HG03565 (cell line): ENCODE data around the gene PHLDB2.

ENCODE experiments used
- ATAC-seq: cut with Tn5 transposase; IDR thresholded peaks from one replicate; pipeline ENCODE4 v1.9.1; 2021; ENCODE audit warnings: mild to moderate bottlenecking, moderate library complexity; ENCODE audit not compliant: unreplicated experiment

Gene PHLDB2

DNA sequence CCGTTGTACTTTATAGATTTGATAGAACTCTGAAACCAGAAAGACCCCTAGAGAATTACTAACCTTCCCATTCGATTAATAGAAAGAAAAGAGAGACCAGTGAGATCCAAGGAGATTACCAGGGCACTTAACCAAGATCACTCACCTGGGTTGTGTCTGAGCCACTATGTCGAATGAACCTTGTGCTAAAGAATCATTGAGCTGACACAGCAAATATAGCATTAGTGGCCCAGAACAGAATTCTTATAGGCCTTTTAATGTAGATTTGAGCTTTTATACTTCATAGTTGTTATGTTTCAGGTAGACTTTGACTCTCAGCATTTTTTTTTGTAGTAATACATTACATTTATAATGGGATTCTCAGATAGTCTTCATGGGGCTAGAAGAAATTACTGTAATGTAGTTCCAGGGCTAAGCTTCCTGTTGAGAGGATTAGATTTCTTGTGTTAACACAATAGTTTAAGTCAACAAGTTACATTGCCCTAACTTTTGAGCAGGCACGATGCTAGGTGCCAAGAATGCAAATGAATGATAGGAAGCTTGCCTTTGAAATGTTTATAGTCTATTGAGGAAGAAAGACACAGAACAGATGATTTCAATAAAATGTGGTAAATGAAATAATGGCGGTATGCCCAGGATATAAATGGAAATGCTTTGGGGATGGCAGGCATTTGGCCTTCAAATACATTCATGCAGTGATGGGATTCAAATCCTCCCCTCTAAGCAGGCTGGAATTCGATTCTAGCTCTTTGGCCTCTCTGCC lies 95.3 kb downstream of the PHLDB2 start:
- ATAC-seq: no peak

- ATAC-seq: no peak
Measured at GRCh38 chr3:111955876-111956275, 96.8 kb downstream of the PHLDB2 start.

DNA sequence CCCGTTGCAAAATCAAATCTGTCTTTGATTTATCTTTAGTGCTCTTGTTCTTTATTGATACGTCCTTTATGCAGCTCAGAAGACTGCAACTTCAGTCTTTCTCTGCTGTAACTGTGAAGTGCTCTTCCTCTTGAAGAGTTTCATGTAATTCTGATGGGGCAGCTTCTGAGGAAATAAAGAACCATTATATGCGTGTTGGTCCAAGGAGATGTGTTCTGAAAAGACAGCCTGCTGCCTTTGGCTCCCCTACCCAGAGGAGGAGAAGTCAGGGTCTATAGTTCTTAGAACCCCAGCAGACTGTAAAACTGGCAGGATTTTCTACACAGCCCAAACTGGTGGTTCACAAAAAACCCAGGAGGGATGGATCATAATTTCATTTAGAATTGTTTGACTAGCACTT lies 97.4 kb downstream of the PHLDB2 start:
- ATAC-seq: no peak

DNA sequence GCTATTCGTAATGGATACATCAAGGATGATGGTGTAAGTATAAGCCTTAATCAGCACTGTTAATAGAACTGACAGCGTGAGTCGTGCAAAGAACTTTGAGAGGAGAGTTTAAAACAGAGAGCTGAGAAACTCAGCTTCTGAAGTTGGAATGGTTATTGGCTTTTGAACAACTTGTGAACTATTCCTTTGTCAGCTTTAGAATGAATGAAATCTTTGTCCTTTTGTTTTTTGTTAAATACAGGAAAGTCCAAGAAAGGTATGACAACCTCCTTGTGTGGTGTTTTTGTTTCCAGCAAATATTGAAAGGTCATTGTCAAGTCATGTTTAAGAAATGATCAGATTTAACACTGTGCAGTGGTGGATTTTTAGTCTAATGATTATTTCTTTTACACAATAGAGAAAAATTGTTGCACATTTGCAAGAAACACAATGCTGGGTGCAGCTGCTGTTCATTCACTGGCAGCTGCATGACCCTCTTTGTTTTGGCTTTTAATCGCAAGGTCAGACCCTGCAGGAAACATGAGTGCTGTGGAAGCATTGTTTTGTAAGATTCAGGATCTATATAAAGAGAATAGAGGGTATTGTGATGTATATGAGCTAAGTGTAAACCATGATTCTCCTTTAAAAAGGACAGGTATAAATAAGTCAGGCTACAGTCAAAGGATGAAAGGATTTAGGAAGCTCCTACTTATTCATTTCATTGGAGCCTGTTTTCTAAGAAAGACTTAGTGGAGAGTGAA lies 98.1 kb downstream of the PHLDB2 start:
- ATAC-seq: no peak

DNA sequence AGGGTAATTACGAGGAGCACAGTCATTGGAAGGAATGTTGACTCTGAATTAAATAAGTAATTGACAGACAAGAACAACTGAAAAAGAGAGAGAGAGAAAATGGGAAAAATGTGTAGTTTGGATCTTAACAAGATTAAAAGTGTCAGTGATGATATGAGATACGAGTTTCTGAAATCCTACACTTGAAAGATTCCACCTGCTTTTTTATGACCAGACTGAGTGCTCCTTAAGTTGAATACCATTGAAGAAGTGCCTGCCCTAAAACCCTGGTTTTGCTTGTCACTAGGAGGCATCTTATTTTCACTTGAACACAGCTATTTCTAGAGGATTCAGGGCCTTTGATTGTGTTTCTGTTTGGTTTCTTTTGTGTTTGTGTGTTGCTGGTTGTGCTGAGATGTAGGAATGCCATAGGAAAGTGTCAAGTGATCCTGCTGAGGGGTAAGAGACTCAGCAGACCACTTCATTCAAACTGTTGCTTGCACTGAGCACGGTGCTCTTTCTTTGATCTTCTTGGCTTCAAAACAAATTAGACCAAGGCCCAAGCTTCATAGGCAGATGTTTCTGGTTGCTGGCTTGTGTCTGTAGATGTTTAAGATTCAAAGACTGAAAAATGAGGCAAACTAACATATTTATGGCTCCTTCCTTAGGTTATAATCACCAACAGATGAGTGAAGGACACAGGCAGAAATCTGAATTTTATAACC lies 102.5 kb downstream of the PHLDB2 start:
- ATAC-seq: no peak

- no peak for ATAC-seq
Measured at GRCh38 chr3:111963424-111963823, 104.4 kb downstream of the PHLDB2 start.

DNA sequence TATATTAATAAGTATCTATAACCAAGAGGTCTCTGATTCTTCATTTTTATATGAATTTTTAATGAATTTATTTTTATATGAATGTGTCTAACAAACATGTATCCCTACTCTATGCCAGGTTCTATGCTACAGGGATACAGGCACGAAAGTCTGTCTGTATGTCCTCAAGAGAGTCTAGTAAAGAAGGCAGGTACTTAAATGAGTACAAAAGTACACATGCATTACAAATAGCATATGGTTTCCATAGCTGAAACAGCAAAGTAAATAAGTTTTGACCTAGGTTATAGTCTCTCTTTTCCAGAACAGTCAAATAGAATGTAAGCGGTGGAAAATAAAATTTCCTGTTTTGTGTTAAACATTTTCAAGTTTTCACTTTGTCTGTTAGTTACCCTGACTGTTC lies 106.4 kb downstream of the PHLDB2 start:
- no peak for ATAC-seq

DNA sequence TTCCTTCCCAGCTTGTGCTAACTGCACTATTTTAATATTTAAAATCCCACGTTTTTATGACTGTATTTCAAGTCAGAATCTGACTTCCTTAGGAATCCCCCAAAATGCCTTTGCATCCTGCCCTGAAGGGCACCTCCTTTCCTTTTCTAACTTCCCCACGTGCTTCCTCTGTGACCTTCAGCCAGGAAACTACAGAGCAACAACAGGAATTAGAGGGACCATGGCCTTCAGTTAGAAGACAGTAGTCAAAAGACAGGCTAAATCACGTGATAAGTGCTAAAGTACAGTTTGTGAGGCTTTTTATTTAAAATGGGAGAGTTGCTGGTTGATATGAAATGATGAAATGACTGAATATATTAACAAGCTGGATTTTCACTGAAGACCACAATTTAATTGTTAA lies 108.0 kb downstream of the PHLDB2 start:
- no peak for ATAC-seq

DNA sequence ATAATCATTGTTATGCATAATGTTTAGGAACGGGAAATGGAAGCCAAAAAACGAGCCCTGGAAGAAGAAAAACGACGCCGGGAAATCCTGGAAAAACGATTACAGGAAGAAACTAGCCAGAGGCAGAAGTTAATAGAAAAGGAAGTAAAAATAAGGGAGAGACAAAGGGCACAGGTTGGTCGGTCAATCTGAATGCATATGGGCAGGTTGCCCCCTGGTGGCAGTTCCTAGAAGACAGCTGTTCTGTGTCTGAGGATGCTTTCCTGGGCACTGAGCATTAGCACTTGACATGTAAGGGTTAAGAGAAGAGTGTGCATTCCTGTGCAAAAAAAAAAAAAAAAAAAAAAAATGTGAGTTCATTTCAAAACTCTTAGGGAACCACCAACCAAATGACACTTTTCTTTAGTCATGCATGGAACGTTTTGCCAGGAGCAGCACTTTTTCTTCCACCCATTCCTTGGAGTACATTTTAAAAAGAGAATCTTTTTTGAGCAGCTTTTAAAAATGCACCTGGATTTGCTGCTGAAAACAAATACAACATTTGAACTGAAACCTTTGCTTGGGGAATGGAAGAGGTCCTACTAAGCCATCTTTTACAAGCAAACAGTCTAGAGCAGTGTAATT lies 108.7 kb downstream of the PHLDB2 start:
- peak; percentile 98 for ATAC-seq

- no peak for ATAC-seq
Measured at GRCh38 chr3:111968319-111969054, 109.4 kb downstream of the PHLDB2 start.

DNA sequence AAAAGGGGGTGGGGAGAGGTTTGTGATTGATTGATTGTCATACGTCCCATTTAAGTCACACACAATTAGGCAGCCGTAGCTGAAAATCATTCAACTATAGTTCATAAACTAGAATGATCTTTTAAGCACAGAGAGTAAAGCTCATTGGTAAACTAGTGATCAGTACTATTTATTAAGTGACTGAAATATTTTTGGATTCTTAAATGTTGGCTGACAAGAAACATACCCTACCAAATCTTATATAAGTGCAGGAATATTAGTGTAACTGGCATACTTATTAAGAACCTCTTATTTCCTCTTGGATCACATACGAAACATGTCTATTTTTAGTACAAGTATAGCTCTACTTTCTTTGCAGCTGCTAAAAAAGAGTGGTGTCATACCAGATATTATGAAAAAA lies 111.3 kb downstream of the PHLDB2 start:
- no peak for ATAC-seq

- ATAC-seq: no peak
Measured at GRCh38 chr3:111971533-111972130, 112.6 kb downstream of the PHLDB2 start.

DNA sequence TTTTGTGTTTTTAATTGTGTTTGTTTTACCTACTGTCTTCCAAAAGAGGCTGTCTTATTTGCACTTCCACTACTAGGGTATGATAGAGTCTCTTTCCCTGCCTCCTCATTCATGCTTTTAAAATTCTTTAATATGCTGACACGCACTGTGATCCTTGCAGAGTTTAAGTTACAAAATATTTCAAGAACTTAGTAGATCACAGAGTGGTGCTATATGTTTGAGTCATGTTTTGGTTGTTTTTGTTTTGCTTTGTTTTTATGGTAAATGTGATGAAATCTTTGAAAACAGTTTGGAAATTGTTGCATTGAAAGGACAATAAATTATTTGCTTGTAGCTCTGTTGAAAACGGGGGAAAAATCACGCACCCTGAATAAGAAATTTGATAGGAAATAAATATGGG lies 113.8 kb downstream of the PHLDB2 start:
- no peak for ATAC-seq

DNA sequence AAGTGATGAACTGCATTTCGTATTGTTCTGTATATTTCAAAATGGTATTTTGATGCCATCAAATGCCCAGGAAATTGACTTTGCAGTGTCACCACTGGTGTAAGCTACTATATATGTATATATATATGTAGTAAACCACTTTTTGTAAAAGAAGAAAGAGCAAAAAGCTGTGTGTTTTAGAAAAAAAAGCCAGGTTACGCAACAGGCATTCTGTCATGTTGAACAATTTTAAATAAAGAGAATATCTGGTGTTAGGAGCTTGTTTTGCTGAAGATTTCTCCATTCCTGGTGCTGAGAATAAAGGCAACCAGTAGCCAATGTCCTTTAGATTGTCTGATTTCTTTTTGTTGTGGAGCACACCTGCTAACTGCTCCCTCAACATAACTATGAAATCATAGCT lies 116.1 kb downstream of the PHLDB2 start:
- ATAC-seq: no peak

DNA sequence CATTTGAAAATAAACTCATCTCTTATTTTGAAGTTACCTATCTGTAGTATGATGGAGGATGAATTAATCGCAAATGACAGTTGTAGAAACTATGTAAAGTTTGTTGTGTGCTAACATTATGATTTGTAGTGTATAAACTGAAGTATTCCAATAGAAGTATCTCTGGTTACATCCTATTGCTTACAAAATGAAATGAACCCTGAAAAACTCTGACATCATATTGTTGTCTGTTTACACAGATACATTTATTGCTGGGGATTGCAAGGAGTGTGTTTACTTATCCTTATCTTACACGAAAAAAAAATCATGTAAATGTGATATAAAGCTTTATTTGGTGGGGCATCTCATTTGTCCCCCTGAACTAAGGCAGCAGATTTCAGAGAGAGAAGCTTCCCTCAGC lies 117.2 kb downstream of the PHLDB2 start:
- ATAC-seq: no peak

DNA sequence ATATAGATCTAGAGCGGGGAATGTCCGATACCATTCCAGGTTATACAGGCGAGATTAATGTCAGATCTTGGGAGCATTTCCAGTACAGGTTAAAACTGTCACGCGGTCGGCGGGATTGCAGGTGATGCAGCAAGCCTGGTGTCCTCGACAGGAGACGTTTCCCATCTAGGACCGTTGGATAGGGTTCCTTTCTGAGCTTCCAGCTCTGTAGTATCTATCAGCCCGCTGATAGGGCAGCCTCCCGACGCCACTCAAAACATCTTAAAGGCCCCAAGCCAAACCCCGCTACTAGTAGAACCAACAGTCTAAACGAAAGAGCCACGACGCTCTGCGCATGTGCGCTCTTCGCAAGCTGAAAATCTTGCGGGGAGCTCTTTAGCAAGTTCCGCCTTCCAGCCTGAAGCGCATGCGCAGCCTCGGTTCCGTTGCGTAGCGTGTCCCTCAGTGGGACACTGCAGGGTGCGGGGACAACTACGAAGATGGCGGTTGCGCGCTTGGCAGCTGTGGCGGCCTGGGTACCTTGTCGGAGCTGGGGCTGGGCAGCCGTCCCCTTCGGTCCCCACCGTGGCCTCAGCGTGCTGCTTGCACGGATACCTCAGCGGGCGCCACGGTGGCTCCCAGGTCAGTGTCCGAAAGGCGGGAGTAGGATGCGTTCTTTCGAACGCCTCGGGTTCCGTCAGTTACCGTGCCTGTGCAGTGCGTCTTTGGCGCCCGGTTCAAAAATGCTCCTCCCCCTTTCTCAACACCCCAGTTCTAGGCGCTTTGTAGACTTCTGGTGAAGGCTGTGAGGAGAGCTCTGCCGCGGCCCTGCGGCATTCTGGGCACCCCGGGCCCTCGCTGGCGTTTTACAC lies 119.7 kb downstream of the PHLDB2 start, which contains the start of gene ABHD10:
Gene ABHD10 (plus strand): TSS at position 444 of the 851 bp plus-strand sequence. CDS start 36 bp downstream, at position 480.
- ATAC-seq: peak; percentile 93

GRCh38 chr3:111979434-111980038 lies 120.5 kb downstream of the PHLDB2 start:
- ATAC-seq: peak; percentile 34

DNA sequence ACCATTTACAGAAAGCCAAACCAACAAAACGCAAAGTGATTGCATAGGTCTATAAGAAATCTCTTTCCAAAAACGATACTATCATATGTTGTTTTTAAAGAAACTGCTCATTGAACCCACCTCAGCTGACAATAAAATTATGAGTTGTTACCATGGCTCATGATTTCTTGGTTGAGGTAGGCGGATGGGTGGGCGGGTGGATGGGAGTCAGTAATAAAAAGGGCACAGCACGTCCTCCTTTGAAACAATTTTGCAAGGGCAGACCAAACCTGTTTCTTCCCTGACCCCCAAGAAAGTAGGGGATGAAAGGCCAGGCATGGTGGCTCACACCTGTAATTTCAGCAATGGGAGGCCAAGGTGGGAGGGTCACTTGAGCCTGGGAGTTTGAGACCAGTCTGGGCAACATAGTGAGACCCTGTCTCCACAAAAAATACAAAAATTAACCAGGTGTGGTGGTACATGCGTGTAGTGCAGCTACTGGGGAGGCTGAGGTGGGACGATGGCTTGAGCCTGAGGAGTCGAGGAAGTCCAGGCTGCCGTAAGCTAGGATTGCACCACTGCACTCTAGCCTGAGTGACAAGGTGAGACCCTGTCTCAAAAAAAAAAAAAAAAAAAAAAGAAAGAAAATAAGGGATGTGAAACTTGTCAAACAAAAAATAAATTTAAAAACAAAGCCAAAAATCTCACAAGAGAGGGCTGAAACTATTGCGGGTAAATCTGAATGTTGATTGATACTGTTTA lies 121.8 kb downstream of the PHLDB2 start:
- no peak for ATAC-seq
